Nephron (organoid): Measurements from ENCODE around the gene SLC27A4.

ENCODE experiments used
- H3K27ac Mint-ChIP-seq, 3 experiments: 2 replicates each; pipeline ENCODE4 v1.8.0; 2020; ENCODE audit warnings: mixed read lengths in 3 of 3, mild to moderate bottlenecking in 2 of 3, moderate library complexity in 1 of 3
- H3K27me3 Mint-ChIP-seq: 2 replicates; pipeline ENCODE4 v1.8.0; 2021; ENCODE audit warnings: low read depth, mild to moderate bottlenecking, moderate library complexity, mixed read lengths
- H3K36me3 Mint-ChIP-seq: 2 replicates; pipeline ENCODE4 v1.8.0; 2020; ENCODE audit warnings: low read depth, mixed read lengths
- H3K4me1 Mint-ChIP-seq: 2 replicates; pipeline ENCODE4 v1.8.0; 2020; ENCODE audit warnings: mixed read lengths
- H3K4me3 Mint-ChIP-seq, 3 experiments: 2 replicates each; pipeline ENCODE4 v1.8.0; 2020; ENCODE audit warnings: mild to moderate bottlenecking in 3 of 3, mixed read lengths in 3 of 3, moderate library complexity in 2 of 3
- H3K9me3 Mint-ChIP-seq: 2 replicates; pipeline ENCODE4 v1.8.0; 2020; ENCODE audit warnings: mixed read lengths
- CTCF ChIP-seq, 3 experiments: fragments of 200-600 bp; sonication (generic); IDR thresholded peaks; one replicate each; pipeline ENCODE4 v1.5.0; 2021; ENCODE audit warnings: antibody characterized with exemption in 3 of 3; ENCODE audit not compliant: unreplicated experiment in 3 of 3

The SLC27A4 gene

GRCh38 chr9:128349772-128350171, 9.4 kb downstream of the SLC27A4 start:
- H3K9me3 Mint-ChIP-seq, result no peaks in the 10 kb centered on the region
- no peaks in the 10 kb centered on the region for H3K27me3 Mint-ChIP-seq
- no peak overlapping the region for H3K4me3 Mint-ChIP-seq
- peaks cover 33% of the 10 kb centered on the region for H3K36me3 Mint-ChIP-seq
- no peak overlapping the region for H3K27ac Mint-ChIP-seq
- no peaks in the 10 kb centered on the region for H3K4me1 Mint-ChIP-seq
- no peak for TF ChIP-seq CTCF (IDR thresholded peaks at IDR 0.05; ENCODE audit: unreplicated experiment in 3 of 3)

GRCh38 chr9:128355451-128355850, 15.1 kb downstream of the SLC27A4 start:
- Mint-ChIP-seq H3K4me1 (no peaks in the 10 kb centered on the region), H3K9me3 (no peaks in the 10 kb centered on the region), H3K4me3 (no peak overlapping the region), H3K27me3 (no peaks in the 10 kb centered on the region), H3K36me3 (peaks cover 25% of the 10 kb centered on the region), H3K27ac (no peak overlapping the region)
- TF ChIP-seq CTCF (IDR thresholded peaks at IDR 0.05; ENCODE audit: unreplicated experiment in 3 of 3), result no peak

GRCh38 chr9:128358090-128358489, 17.8 kb downstream of the SLC27A4 start:
- H3K9me3 Mint-ChIP-seq, result no peaks in the 10 kb centered on the region
- H3K36me3 Mint-ChIP-seq, result peaks cover 14% of the 10 kb centered on the region
- H3K4me3 Mint-ChIP-seq, result no peak overlapping the region
- no peak overlapping the region for H3K27ac Mint-ChIP-seq
- H3K4me1 Mint-ChIP-seq, result peaks cover 18% of the 10 kb centered on the region
- H3K27me3 Mint-ChIP-seq, result no peaks in the 10 kb centered on the region
- no peak for TF ChIP-seq CTCF (IDR thresholded peaks at IDR 0.05; ENCODE audit: unreplicated experiment in 3 of 3)

- H3K27ac Mint-ChIP-seq, result no peak overlapping the region
- H3K27me3 Mint-ChIP-seq, result no peaks in the 10 kb centered on the region
- peaks cover 10% of the 10 kb centered on the region for H3K36me3 Mint-ChIP-seq
- no peaks in the 10 kb centered on the region for H3K9me3 Mint-ChIP-seq
- TF ChIP-seq CTCF (IDR thresholded peaks at IDR 0.05; ENCODE audit: unreplicated experiment in 3 of 3), result no peak
- peaks cover 23% of the 10 kb centered on the region for H3K4me1 Mint-ChIP-seq
- H3K4me3 Mint-ChIP-seq, result no peak overlapping the region
Measured at GRCh38 chr9:128358861-128359260, 18.5 kb downstream of the SLC27A4 start.

GRCh38 chr9:128360826-128361225, 20.5 kb downstream of the SLC27A4 start:
- Mint-ChIP-seq H3K36me3 (peaks cover 4% of the 10 kb centered on the region), H3K4me3 (no peak overlapping the region), H3K27me3 (peaks cover 3% of the 10 kb centered on the region), H3K27ac (peak overlapping the region in 2 of 3 experiments; percentile 75 to 79), H3K4me1 (peaks cover 34% of the 10 kb centered on the region), H3K9me3 (no peaks in the 10 kb centered on the region)
- no peak for TF ChIP-seq CTCF (IDR thresholded peaks at IDR 0.05; ENCODE audit: unreplicated experiment in 3 of 3)

- peak overlapping the region; percentile 72 to 80 (median 78) for H3K4me3 Mint-ChIP-seq
- H3K4me1 Mint-ChIP-seq, result peaks cover 34% of the 10 kb centered on the region
- no peaks in the 10 kb centered on the region for H3K9me3 Mint-ChIP-seq
- H3K36me3 Mint-ChIP-seq, result no peaks in the 10 kb centered on the region
- no peak for TF ChIP-seq CTCF (IDR thresholded peaks at IDR 0.05; ENCODE audit: unreplicated experiment in 3 of 3)
- H3K27me3 Mint-ChIP-seq, result peaks cover 3% of the 10 kb centered on the region
- H3K27ac Mint-ChIP-seq, result peak overlapping the region; percentile 75 to 90 (median 75)
Measured at GRCh38 chr9:128361296-128361985, 21.1 kb downstream of the SLC27A4 start.
